GM12873 (cell line): Measurements from ENCODE around the gene CXXC5.

Experiments
- CTCF ChIP-seq: IDR thresholded peaks from 2 replicates; pipeline ENCODE4 v1.5.1; 2012; ENCODE audit warnings: low read depth, mild to moderate bottlenecking, moderate library complexity, low read length, control low read depth; ENCODE audit not compliant: insufficient read depth; ENCODE audit errors: missing control alignments

CXXC5 gene

DNA sequence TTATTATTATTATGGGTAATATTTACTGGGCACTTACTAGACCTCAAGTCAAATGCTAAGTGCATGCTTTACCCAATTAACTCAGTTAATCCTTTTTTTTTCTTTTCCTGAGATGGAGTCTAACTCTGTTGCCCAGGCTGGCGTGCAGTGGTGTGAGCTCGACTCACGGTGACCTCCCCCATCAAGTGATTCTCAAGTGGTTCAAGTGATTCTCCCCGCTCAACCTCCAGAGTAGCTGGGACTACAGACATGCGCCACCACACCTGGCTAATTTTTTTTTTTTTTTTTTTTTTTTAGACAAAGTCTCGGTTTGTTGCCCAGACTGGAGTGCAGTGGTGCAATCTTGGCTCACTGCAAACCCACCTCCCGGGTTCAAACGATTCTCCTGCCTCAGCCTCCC is 69.1 kb downstream of the CXXC5 start:
- TF ChIP-seq CTCF = no peak

DNA sequence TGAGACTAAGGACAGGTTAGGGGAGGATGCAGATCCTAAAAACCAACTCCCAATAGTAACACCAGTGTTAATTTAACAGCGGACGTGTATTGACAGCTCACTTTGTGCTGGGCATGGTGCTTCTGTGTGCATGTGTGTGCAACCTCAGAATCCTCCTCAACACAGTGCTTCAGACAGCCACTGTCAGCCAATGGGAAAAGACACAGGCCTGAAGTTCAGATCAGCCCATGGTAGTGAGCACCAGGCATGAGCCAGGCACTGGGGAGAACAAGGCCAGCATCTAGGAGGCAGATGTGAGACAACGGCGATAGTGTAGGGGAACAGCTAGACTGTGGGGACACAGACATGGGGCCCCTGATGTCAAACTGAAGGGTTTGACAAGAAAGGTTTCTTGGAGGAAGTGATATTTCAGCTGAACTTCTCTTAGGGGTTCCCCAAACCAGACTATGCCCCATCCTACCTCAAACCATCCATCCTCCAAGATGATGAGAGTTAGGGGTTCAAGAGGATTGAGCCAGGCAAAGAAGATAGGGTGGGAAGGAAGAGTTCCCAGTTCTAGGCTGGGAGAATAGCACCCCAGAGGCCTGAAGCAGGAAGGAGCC is 75.9 kb downstream of the CXXC5 start:
- no peak for TF ChIP-seq CTCF

DNA sequence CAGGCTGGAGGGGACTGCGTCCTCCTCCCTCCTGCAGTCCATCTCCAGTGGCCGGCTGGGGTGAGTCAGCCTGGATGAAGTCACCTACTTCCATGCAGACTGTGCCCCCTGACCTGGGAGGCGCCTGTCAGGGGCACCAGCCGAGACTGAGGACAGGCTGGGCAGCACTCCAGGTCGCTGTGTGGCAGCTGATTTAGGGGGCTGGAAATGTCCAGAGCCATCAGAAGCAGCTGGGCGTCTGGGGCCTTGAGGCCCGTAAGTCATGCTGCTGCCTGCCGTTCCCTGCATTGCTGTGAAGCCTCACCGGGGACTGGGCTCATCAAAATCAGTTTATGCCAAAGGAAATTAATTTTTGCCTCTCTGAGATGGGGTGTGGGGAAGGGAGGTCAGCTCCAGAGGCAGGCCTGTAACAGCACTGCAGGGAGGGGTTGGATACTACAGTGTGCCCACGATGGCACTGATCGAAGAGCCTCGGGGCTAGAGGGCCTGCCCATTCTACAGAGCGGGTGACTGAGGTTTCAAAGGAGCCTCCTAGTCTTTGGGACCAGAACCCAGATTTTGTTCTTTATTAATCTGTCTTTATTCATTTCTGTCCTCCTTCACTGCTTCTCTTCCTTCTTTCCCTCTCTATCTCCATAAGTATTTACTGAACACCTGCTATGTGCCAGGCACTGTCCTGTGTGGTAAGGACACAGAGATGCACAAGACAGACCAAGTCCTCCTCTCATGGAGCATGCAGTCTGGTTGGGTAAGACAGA is 77.1 kb downstream of the CXXC5 start:
- TF ChIP-seq CTCF = no peak

GRCh38 chr5:139726248-139726647 is 78.1 kb downstream of the CXXC5 start:
- no peak for TF ChIP-seq CTCF

DNA sequence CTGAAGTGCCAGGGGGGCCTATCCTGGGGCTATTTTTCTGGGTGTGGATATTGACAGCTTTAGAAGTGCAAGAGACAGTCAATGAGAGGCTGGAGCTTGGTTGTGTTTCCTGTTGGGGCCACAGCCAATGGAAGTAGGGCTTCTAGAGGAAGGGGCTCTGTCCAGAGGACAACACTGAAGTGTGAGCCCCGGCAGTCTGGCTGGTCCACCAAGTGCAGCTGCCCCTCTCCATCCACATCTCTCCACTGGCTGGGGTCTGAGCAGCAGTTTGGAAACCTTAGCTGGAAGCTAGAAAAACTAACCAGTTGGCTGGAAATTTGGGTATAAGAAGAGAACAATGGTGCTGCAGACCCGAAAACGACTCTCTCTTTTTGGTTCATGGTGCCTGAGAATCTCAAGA is 83.1 kb downstream of the CXXC5 start:
- no peak for TF ChIP-seq CTCF

DNA sequence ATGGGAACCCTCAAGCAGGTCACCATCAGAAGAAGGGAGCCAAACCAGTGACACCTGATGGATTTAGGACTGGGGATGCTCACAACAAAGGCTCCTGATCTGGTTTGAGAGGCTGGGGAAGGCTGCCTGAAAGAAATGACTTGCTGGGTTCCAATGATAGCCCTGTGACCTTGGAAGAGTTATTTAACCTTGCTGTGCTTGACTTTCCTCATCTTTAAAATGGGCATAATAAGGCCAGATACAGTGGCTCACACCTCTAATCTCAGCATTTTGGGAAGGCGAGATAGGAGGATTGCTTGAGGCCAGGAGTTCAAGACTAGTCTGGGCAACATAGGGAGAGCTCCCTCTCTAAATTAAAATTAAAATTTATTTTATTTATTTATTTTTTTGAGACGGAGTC is 83.9 kb downstream of the CXXC5 start:
- TF ChIP-seq CTCF = no peak

DNA sequence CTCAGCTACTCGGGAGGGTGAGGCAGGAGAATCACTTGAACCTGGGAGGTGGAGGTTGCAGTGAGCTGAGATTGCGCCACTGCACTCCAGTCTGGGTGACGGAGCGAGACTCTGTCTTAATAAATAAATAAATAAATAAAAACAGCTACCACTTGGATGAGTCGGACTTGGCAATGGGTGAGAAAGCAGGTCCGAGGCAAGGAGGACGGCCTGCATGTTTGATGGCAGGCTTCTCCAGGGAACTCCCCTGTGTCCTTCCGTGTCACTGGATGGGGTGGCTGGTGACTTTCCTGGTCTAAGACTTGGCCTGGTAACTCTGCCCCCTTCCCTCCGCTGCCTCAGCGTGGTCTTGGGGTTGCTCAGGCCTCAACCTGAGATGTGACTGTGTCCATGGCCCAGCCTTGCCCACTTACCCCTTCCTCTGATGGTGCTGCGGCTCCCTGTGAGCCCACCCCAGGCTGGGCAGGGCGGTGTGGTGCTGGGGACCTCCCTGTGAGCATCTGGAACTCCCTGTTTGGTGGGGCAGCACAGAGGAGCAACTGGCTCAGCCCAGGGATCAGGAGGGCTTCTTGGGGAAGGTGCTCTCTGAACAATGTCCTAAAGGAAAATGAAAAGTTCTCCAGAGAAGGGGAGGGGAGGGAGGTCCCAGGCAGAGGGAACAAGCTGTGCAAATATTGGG is 85.0 kb downstream of the CXXC5 start:
- TF ChIP-seq CTCF = no peak
